Measurements from ENCODE around the gene TSC2.
"Not testable (repeated sequence)": the region's sequence is repeated elsewhere in the genome, so short reads cannot be mapped to it uniquely, and the experiment has no call there.

TSC2 gene

GRCh38 chr16:2108446-2109270, 60.9 kb downstream of the TSC2 start:
- not testable (repeated sequence) for DNase-seq

DNA sequence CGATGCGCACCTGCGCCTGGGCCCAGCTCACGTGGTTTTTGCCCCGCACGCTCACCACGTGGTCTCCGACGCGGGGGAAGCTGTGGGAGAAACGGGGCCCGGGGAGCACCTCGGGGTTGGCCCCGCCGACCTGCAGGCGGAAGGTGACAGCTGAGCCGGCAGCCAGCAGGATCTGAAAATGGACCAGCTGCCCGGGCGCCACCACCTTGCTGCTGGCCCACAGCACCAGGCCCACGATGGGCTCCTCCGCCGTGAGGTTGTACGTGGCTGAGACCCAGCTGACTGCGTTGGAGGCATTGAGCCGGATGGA, 61.4 kb downstream of the TSC2 start:
- not testable (repeated sequence) for DNase-seq

DNA sequence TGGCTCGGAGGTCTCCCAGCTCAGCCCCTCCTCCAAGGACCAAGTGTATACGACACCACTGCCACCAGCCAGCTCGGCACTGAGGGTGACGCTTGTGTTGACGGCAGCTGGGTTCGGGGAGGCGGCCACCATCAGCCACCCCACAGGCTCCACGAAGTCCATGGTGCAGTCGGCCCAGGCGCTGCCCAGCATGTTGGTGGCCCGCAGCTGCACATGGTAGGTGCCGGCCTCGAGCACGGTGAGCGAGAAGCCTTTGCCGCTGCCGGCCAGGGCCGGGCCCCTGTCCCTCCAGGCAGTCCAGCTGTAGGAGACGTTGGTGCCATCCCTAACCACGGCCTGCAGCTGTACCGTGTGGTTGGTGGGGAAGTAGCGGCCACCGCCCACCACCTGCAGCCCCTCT, 62.1 kb downstream of the TSC2 start:
- DNase-seq, result not testable (repeated sequence)

DNA sequence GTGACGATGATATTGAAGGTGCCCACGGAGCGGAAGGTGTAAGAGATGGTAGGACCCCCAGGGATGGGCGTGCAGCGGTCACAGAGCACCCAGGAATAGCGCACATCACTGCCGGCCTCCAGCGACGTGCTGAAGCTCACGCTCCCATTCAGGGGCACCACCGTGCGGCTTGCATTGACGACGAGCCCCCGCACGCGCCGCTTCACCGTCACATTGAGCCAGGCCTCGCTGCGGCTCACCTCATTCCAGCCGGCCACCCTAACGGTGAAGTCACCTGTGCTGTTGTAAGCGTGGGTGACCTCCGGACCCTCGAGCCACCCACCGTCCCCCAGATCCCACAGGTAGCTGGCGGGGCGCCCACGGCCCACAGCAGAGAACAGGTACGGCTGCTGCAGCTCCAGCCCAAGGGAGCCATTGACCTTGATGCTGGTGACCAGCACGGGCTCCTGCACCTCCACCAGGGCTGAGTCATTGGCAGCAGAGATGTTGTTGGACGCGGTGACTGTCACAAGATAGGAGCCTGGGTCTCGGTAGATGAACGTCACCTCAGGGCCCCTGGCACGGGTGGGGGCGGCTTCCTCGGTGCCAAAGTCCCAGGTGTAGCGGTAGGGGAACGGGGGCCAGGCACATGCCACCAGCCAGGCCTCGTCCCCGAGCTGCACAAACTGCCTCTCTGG, 62.7 kb downstream of the TSC2 start:
- DNase-seq, result not testable (repeated sequence)

DNA sequence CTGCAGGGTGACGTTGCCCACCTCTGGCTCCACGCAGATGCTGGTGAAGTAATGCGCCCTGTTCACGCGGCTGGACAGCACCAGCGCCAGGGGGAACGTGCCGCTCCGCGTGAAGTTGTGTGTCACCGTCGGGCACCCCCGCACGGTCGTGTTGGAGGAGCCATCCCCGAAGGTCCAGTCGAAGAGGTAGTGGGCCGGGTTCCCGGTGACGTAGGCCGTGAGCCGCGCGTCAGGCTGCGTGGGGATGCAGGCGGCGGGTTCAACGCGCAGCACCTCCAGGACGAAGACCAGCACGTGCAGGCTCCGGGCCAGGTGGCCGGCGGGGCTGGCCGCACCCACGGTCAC, 63.2 kb downstream of the TSC2 start:
- not testable (repeated sequence) for DNase-seq

GRCh38 chr16:2111412-2112335, 63.9 kb downstream of the TSC2 start:
- DNase-seq, result not testable (repeated sequence)

GRCh38 chr16:2112539-2113106, 64.8 kb downstream of the TSC2 start:
- DNase-seq, result not testable (repeated sequence)

DNA sequence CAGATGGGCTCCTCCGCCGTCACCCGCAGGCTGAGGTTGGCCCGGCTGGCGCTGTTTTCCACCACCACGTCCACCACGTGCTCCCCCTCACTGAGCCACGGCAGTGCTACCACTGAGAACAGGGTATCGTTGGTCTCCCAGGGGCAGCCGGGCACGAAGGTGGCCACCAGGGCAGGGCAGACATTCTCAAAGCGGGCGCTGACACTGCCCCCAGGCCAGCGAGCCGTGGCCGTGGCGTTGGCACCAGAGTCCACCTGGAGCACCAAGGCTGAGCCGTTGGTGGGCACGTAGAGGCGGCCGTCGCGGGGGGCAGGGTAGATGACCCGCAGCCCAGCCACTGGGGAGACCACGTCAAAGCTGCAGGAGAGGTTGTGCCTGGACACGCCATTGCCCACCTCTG, 66.4 kb downstream of the TSC2 start:
- DNase-seq, result not testable (repeated sequence)

GRCh38 chr16:2114885-2115590, 67.3 kb downstream of the TSC2 start:
- not testable (repeated sequence) for DNase-seq

- DNase-seq, result no peak
Observed at GRCh38 chr16:2115591-2115973, 67.8 kb downstream of the TSC2 start.

DNA sequence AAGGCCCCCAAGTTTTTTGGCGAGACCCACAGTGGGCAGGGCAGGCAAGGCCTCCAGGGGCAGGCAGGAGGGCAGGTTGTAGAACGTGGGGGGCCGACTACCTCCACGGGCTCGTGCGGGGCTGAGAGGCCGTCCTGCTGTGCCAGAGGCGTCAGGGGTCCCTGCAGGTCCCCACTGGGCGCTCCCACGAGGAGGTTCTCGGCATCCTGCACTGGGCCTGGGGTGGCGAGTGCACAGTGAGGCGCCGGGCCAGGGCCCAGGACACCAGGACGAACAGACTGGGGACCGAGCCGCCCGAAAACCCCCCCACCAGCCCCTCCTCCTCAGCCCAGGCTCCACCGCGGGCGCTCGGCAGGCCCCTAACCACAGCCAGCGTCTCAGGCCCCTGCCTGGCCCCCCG, 68.6 kb downstream of the TSC2 start:
- not testable (repeated sequence) for DNase-seq

- DNase-seq, result not testable (repeated sequence)
Observed at GRCh38 chr16:2117341-2117740, 69.6 kb downstream of the TSC2 start.

GRCh38 chr16:2117960-2118722, 70.4 kb downstream of the TSC2 start:
- DNase-seq, result not testable (repeated sequence)

GRCh38 chr16:2121325-2121724, 73.5 kb downstream of the TSC2 start:
- peak; percentile 49 for DNase-seq

- no peak for DNase-seq
Observed at GRCh38 chr16:2121853-2122252, 74.1 kb downstream of the TSC2 start.

GRCh38 chr16:2122429-2122828, 74.6 kb downstream of the TSC2 start:
- DNase-seq, result no peak

DNA sequence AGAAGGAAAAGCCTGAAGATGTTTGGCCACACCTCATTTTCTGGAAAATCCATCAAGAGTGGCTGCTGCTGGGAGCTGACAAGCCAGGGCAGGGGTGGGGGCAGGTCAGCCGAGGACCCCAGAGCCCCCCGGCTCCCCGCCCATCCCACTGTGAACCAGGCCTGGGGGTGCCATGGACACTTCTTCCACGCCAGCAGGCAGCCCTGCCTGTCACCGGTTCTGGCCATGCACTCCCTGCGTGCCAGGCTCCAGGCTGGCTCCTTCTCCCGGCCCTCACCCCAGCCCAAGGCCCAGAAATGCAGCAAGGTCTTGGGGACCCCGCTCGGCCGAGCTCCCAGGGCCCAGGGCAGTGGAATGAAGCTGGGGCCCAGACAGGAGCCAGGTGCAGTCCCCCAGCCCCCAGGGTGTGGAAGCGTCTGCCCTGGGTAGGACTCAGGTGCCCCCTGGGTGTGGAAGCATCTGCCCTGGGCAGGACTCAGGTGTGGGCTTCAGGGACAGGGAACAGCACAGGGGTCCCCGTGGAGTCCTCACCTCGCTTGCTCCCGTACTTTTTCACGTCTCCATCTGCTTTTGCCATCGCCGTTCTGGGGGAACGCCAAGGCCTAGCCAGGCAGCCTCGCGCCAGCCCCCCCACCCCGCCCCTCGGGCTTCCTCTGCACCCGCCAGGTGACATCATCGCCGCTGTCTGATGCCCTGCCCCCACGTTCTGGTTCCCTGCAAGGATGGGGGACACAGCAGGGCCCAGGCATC, 75.3 kb downstream of the TSC2 start:
- not testable (repeated sequence) for DNase-seq

DNA sequence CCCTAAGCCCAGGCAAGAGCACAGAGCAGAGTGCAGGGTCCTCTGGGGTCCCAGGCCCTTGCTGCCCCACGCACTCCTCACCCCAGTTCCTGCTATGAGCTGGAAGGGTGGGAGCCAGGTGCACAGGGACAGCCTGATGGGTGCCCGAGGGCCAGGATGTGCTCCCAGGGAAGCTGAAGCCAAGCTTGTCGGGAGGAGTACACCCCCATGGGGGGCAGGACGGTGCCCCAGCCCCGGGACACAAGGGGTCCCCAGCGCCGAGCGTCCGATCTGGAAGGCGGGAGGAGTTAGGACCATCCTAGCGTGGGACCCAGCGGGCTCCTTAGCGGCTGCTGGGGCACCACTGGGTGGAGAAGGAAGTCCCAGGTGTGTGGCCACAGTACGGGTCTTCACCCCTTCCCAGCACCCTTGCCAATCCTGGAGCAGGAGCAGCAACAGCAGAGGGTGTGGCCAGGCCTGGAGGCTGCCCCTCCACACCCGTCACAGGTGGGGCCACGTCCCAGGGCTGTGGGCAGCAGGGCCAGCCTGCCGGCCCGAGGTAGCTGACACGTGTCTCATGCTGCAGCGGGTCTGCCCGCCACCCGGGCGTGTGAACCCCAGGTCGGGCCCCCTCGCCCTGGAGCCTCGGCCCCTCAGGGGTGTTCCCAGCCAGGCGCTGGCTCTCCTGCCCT, 76.1 kb downstream of the TSC2 start:
- DNase-seq, result not testable (repeated sequence)

GRCh38 chr16:2124377-2124693, 76.5 kb downstream of the TSC2 start:
- not testable (repeated sequence) for DNase-seq

- DNase-seq, result not testable (repeated sequence)
Observed at GRCh38 chr16:2124694-2125444, 77.1 kb downstream of the TSC2 start.
